ENCODE measurements around the gene DHX16. TPM values are rescaled to one million over a fixed set of nuclear protein-coding genes. Genes with fewer than 3 reads are reported as not detected.
A peak's percentile ranks its signal among the peaks of the same experiment; 100 is the strongest.

DHX16 gene
- total and polyA plus RNA-seq, 9 of the 15 experiments (the other 6 are each of a cell fraction or from before 2014, with no cell fraction given): 14.6 to 66.1 (median 47.5) TPM

DNA sequence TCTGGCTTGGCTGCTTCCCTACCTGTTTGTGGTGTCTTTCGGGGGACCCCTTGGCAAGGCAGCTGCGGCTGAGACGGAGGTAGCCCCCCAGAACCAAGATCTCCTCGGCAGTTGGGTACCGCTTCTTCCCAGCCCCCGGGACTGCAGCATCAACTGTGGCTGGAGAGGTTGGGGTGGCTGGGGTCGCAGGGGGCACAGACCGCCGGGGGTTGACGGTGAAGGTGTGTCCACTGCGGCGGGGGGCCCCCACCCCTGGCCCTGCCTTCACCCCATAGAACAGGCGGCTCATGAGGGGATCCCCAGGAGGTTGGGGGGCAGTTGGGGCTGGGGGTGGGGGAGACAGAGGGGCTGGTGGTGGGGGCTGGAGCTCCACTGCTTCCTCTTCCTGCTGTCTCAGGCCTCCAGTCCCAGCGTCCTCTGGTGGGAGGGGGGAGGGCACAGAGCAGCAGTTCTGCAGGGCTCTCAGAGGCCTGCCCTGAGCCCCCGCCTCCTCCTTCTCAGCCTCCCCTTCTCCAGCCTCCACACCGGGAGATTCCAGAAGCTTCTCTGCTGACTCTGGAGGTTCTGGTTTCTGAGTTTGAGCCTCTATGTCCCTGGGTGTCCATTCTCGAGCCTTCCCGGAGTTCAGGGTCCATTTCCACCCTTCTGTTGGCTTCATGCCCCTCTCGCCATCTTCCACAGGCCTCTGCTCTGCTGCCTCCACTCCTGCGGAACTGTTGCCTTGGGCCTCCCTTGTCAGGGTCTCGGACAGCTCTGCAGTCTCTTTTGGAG lies 11.8 kb upstream of the DHX16 start (continued):
- TF ChIP-seq NR2C2 (CRISPR knock-in tag; IDR thresholded peaks at IDR 0.05): no peak
- TF ChIP-seq NR2C2 (tag; IDR thresholded peaks at IDR 0.05): no peak
- no peak for TF ChIP-seq ZNF780A (CRISPR knock-in tag; IDR thresholded peaks at IDR 0.05)
- TF ChIP-seq, protein P1, sequence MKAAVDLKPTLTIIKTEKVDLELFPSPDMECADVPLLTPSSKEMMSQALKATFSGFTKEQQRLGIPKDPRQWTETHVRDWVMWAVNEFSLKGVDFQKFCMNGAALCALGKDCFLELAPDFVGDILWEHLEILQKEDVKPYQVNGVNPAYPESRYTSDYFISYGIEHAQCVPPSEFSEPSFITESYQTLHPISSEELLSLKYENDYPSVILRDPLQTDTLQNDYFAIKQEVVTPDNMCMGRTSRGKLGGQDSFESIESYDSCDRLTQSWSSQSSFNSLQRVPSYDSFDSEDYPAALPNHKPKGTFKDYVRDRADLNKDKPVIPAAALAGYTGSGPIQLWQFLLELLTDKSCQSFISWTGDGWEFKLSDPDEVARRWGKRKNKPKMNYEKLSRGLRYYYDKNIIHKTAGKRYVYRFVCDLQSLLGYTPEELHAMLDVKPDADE (conservative IDR thresholded peaks at IDR 0.05; ENCODE audit: control insufficient read depth, low read depth, low read length): 0 out of 2 replicates have a peak, but pooled peaks have one; percentile 9
- no peak for TF ChIP-seq POU5F1 (IDR thresholded peaks at IDR 0.05; ENCODE audit: borderline replicate concordance, low read depth, low read length, partially characterized antibody)
- no peak for TF ChIP-seq SMC3 (conservative IDR thresholded peaks at IDR 0.05; ENCODE audit: insufficient read depth, low read depth, low read length)
- TF ChIP-seq ZNF347 (CRISPR knock-in tag; IDR thresholded peaks at IDR 0.05; ENCODE audit: low read depth): no peak
- no peak for TF ChIP-seq ZBTB40 (IDR thresholded peaks at IDR 0.05)
- no peak for TF ChIP-seq ZBTB40 (CRISPR knock-in tag; IDR thresholded peaks at IDR 0.05)
- TF ChIP-seq KDM5B (IDR thresholded peaks at IDR 0.05; ENCODE audit: insufficient replicate concordance, low read depth, low read length): peak; percentile 8
- TF ChIP-seq FOXA1 (IDR thresholded peaks at IDR 0.05; ENCODE audit: borderline replicate concordance): no peak
- TF ChIP-seq RAD51 (IDR thresholded peaks at IDR 0.05; ENCODE audit: borderline replicate concordance, low read depth): no peak
- TF ChIP-seq, protein P2, sequence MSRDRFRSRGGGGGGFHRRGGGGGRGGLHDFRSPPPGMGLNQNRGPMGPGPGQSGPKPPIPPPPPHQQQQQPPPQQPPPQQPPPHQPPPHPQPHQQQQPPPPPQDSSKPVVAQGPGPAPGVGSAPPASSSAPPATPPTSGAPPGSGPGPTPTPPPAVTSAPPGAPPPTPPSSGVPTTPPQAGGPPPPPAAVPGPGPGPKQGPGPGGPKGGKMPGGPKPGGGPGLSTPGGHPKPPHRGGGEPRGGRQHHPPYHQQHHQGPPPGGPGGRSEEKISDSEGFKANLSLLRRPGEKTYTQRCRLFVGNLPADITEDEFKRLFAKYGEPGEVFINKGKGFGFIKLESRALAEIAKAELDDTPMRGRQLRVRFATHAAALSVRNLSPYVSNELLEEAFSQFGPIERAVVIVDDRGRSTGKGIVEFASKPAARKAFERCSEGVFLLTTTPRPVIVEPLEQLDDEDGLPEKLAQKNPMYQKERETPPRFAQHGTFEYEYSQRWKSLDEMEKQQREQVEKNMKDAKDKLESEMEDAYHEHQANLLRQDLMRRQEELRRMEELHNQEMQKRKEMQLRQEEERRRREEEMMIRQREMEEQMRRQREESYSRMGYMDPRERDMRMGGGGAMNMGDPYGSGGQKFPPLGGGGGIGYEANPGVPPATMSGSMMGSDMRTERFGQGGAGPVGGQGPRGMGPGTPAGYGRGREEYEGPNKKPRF (IDR thresholded peaks at IDR 0.05; ENCODE audit: low read depth, low read length): no peak
- 0 out of 2 replicates have a peak, but pooled peaks have one; percentile 45 for TF ChIP-seq TCF7 (IDR thresholded peaks at IDR 0.05; ENCODE audit: borderline replicate concordance)
- no peak for TF ChIP-seq NR2F6 (CRISPR knock-in tag; IDR thresholded peaks at IDR 0.05)

Measured in K562 (cell line).